Measurements from ENCODE around the gene CPED1. TPM values are rescaled to one million over a fixed set of nuclear protein-coding genes. Genes with fewer than 3 reads are reported as not detected.
A peak's percentile ranks its signal among the peaks of the same experiment; 100 is the strongest.

Gene CPED1
- total RNA-seq, 1 donor from 2014 or later: not detected

GRCh38 chr7:121102619-121103018 is 114.1 kb downstream of the CPED1 start:
- no peak for TF ChIP-seq CTCF (IDR thresholded peaks at IDR 0.05)
- no peak for TF ChIP-seq EZH2 (IDR thresholded peaks at IDR 0.05)
- TF ChIP-seq EZH2phosphoT487 (IDR thresholded peaks at IDR 0.05): no peak
- no peaks in the 10 kb centered on the region for H3K36me3 ChIP-seq
- no peaks in the 10 kb centered on the region for H4K20me1 ChIP-seq (ENCODE audit: low read depth)
- no peaks in the 10 kb centered on the region for H3F3A ChIP-seq (ENCODE audit: low read depth)
- H3K4me3 ChIP-seq: no peak overlapping the region
- H2AFZ ChIP-seq (replicated peaks): peak overlapping the region; percentile 53
- Mint-ChIP-seq H3K36me3 (no peaks in the 10 kb centered on the region), H3K27me3 (ENCODE audit: insufficient read depth, low read depth) (no peaks in the 10 kb centered on the region), H3K4me1 (peaks cover 10% of the 10 kb centered on the region), H3K27ac (no peak overlapping the region), H3K4me3 (no peak overlapping the region), H3K9me3 (no peaks in the 10 kb centered on the region)
- H3K4me1 ChIP-seq: no peaks in the 10 kb centered on the region
- H3K27ac ChIP-seq: no peak overlapping the region
- H3K9me3 ChIP-seq (ENCODE audit: low read depth): no peaks in the 10 kb centered on the region
- H3K4me2 ChIP-seq: no peak overlapping the region
- no peak overlapping the region for H3K9ac ChIP-seq
- no peaks in the 10 kb centered on the region for H3K27me3 ChIP-seq
- DNase-seq (ENCODE audit: low spot score): peak; percentile 7
- no peaks in the 10 kb centered on the region for H3K79me2 ChIP-seq (ENCODE audit: low read depth)

GRCh38 chr7:121103086-121103485 is 114.6 kb downstream of the CPED1 start:
- H3K4me3 Mint-ChIP-seq: no peak overlapping the region
- Histone ChIP-seq H3K27me3 (no peaks in the 10 kb centered on the region), H3K79me2 (ENCODE audit: low read depth) (no peaks in the 10 kb centered on the region), H3K9ac (no peak overlapping the region), H3K4me2 (no peak overlapping the region), H3K36me3 (no peaks in the 10 kb centered on the region), H3F3A (ENCODE audit: low read depth) (no peaks in the 10 kb centered on the region), H3K9me3 (ENCODE audit: low read depth) (no peaks in the 10 kb centered on the region), H3K4me1 (no peaks in the 10 kb centered on the region), H4K20me1 (ENCODE audit: low read depth) (no peaks in the 10 kb centered on the region), H2AFZ (replicated peaks) (no peak overlapping the region), H3K27ac (no peak overlapping the region), H3K4me3 (no peak overlapping the region)
- H3K27me3 Mint-ChIP-seq (ENCODE audit: insufficient read depth, low read depth): no peaks in the 10 kb centered on the region
- H3K9me3 Mint-ChIP-seq: no peaks in the 10 kb centered on the region
- peaks cover 8% of the 10 kb centered on the region for H3K4me1 Mint-ChIP-seq
- no peaks in the 10 kb centered on the region for H3K36me3 Mint-ChIP-seq
- TF ChIP-seq CTCF (IDR thresholded peaks at IDR 0.05) (no peak), EZH2phosphoT487 (IDR thresholded peaks at IDR 0.05) (no peak), EZH2 (IDR thresholded peaks at IDR 0.05) (no peak)
- no peak for DNase-seq (ENCODE audit: low spot score)
- H3K27ac Mint-ChIP-seq: no peak overlapping the region

GRCh38 chr7:121103579-121103978 is 115.1 kb downstream of the CPED1 start:
- no peaks in the 10 kb centered on the region for H3K36me3 Mint-ChIP-seq
- DNase-seq (ENCODE audit: low spot score): no peak
- Histone ChIP-seq H4K20me1 (ENCODE audit: low read depth) (no peaks in the 10 kb centered on the region), H3K4me2 (no peak overlapping the region), H3K9ac (no peak overlapping the region), H2AFZ (replicated peaks) (no peak overlapping the region), H3K9me3 (ENCODE audit: low read depth) (no peaks in the 10 kb centered on the region), H3K79me2 (ENCODE audit: low read depth) (no peaks in the 10 kb centered on the region), H3F3A (ENCODE audit: low read depth) (no peaks in the 10 kb centered on the region), H3K4me3 (no peak overlapping the region), H3K4me1 (no peaks in the 10 kb centered on the region), H3K36me3 (no peaks in the 10 kb centered on the region), H3K27ac (no peak overlapping the region), H3K27me3 (no peaks in the 10 kb centered on the region)
- TF ChIP-seq EZH2phosphoT487 (IDR thresholded peaks at IDR 0.05) (no peak), EZH2 (IDR thresholded peaks at IDR 0.05) (no peak)
- H3K4me1 Mint-ChIP-seq: peaks cover 8% of the 10 kb centered on the region
- H3K27me3 Mint-ChIP-seq (ENCODE audit: insufficient read depth, low read depth): no peaks in the 10 kb centered on the region
- no peak overlapping the region for H3K4me3 Mint-ChIP-seq
- no peak overlapping the region for H3K27ac Mint-ChIP-seq
- H3K9me3 Mint-ChIP-seq: no peaks in the 10 kb centered on the region

- no peaks in the 10 kb centered on the region for H3K27me3 Mint-ChIP-seq (ENCODE audit: insufficient read depth, low read depth)
- no peaks in the 10 kb centered on the region for H3K36me3 ChIP-seq
- H3K4me3 ChIP-seq: no peak overlapping the region
- no peaks in the 10 kb centered on the region for H3K36me3 Mint-ChIP-seq
- no peaks in the 10 kb centered on the region for H4K20me1 ChIP-seq (ENCODE audit: low read depth)
- no peaks in the 10 kb centered on the region for H3K4me1 ChIP-seq
- no peaks in the 10 kb centered on the region for H3F3A ChIP-seq (ENCODE audit: low read depth)
- TF ChIP-seq EZH2 (IDR thresholded peaks at IDR 0.05) (no peak), EZH2phosphoT487 (IDR thresholded peaks at IDR 0.05) (no peak), CTCF (IDR thresholded peaks at IDR 0.05) (no peak)
- no peaks in the 10 kb centered on the region for H3K79me2 ChIP-seq (ENCODE audit: low read depth)
- H3K4me1 Mint-ChIP-seq: peaks cover 11% of the 10 kb centered on the region
- H3K4me3 Mint-ChIP-seq: no peak overlapping the region
- H3K27ac ChIP-seq: no peak overlapping the region
- no peaks in the 10 kb centered on the region for H3K9me3 ChIP-seq (ENCODE audit: low read depth)
- no peak overlapping the region for H3K9ac ChIP-seq
- H3K27me3 ChIP-seq: no peaks in the 10 kb centered on the region
- H3K27ac Mint-ChIP-seq: no peak overlapping the region
- H2AFZ ChIP-seq (replicated peaks): no peak overlapping the region
- H3K4me2 ChIP-seq: no peak overlapping the region
- H3K9me3 Mint-ChIP-seq: no peaks in the 10 kb centered on the region
- no peak for DNase-seq (ENCODE audit: low spot score)
These were observed 116.8 kb downstream of the CPED1 start for GRCh38 chr7:121105262-121105661.
